Neural cell (in vitro differentiated cells): Measurements from ENCODE around the gene TSPAN9. TPM values are rescaled to one million over a fixed set of nuclear protein-coding genes. Genes with fewer than 3 reads are reported as not detected.

Experiments
- H2AFZ ChIP-seq: fragments of 200-600, 300-800 bp; sonication (generic), shearing (Covaris generic); 2 replicates; pipeline ENCODE4 v1.6.0; 2014; ENCODE audit warnings: low read depth, mild to moderate bottlenecking, antibody characterized with exemption, low read length, moderate library complexity
- H3F3A ChIP-seq: fragments of 200-600 bp; shearing (Covaris generic); 2 replicates; pipeline ENCODE4 v1.6.1; 2016; ENCODE audit warnings: mild to moderate bottlenecking, moderate library complexity, mixed read lengths, antibody characterized with exemption, low read length; ENCODE audit not compliant: insufficient read depth, poor library complexity, severe bottlenecking
- H3K27ac ChIP-seq: fragments of 200-600, 300-800 bp; sonication (generic), shearing (Covaris generic); 2 replicates; pipeline ENCODE4 v1.5.1; 2014; ENCODE audit warnings: mild to moderate bottlenecking, low read length, moderate library complexity
- H3K27me3 ChIP-seq: fragments of 300-800, 200-600 bp; sonication (generic), shearing (Covaris generic); 2 replicates; pipeline ENCODE4 v1.6.0; 2014; ENCODE audit warnings: mild to moderate bottlenecking, low read depth, low read length, moderate library complexity; ENCODE audit not compliant: insufficient read depth
- H3K36me3 ChIP-seq: fragments of 300-800, 200-600 bp; sonication (generic), shearing (Covaris generic); 2 replicates; pipeline ENCODE4 v1.5.1; 2014; ENCODE audit warnings: mild to moderate bottlenecking, antibody characterized with exemption, low read length, moderate library complexity; ENCODE audit not compliant: insufficient read depth
- H3K4me2 ChIP-seq: fragments of 300-800, 200-600 bp; sonication (generic), shearing (Covaris generic); 2 replicates; pipeline ENCODE4 v1.6.0; 2014; ENCODE audit warnings: mild to moderate bottlenecking, low read length
- H3K4me3 ChIP-seq: fragments of 300-800, 200-600 bp; sonication (generic), shearing (Covaris generic); 2 replicates; pipeline ENCODE4 v1.5.1; 2014; ENCODE audit warnings: mild to moderate bottlenecking, low read length, moderate library complexity
- H3K79me2 ChIP-seq: fragments of 200-600 bp; shearing (Covaris generic); replicated peaks from 2 replicates; pipeline ENCODE4 v1.6.0; 2014; ENCODE audit warnings: mild to moderate bottlenecking, low read length, moderate library complexity; ENCODE audit not compliant: insufficient read depth
- H3K9ac ChIP-seq: fragments of 300-800, 200-600 bp; sonication (generic), shearing (Covaris generic); 2 replicates; pipeline ENCODE4 v1.6.1; 2016; ENCODE audit warnings: mild to moderate bottlenecking, low read length, mixed read lengths
- H3K9me2 ChIP-seq: fragments of 200-600 bp; shearing (Covaris generic); 2 replicates; pipeline ENCODE4 v1.6.1; 2016; ENCODE audit warnings: mild to moderate bottlenecking, low read length, mixed read lengths; ENCODE audit not compliant: insufficient read depth
- H3K9me3 ChIP-seq: fragments of 200-600, 300-800 bp; sonication (generic), shearing (Covaris generic); 2 replicates; pipeline ENCODE4 v1.6.1; 2016; ENCODE audit warnings: mild to moderate bottlenecking, mixed run types, low read length, moderate library complexity, mixed read lengths
- H4K20me1 ChIP-seq: fragments of 200-600 bp; shearing (Covaris generic); 2 replicates; pipeline ENCODE4 v1.6.1; 2016; ENCODE audit warnings: mild to moderate bottlenecking, mixed run types; ENCODE audit not compliant: insufficient read depth
- CTCF ChIP-seq: fragments of 450-650 bp; IDR thresholded peaks from 2 replicates; pipeline ENCODE4 v1.5.1; 2014; ENCODE audit warnings: antibody characterized with exemption, mild to moderate bottlenecking, moderate library complexity; ENCODE audit not compliant: poor library complexity, severe bottlenecking
- EP300 ChIP-seq: fragments of 450-650 bp; conservative IDR thresholded peaks from 2 replicates; pipeline ENCODE4 v1.6.1; 2014; ENCODE audit warnings: antibody characterized with exemption, mild to moderate bottlenecking, moderate library complexity; ENCODE audit not compliant: poor library complexity, severe bottlenecking
- EZH2 ChIP-seq: fragments of 200-600, 300-800 bp; shearing (Covaris generic), sonication (generic); IDR thresholded peaks from 2 replicates; pipeline ENCODE4 v1.6.1; 2014; ENCODE audit warnings: antibody characterized with exemption, low read length, borderline replicate concordance, mild to moderate bottlenecking; ENCODE audit not compliant: insufficient read depth, poor library complexity, severe bottlenecking
- MXI1 ChIP-seq: fragments of 450-650 bp; conservative IDR thresholded peaks from 2 replicates; pipeline ENCODE4 v1.6.1; 2014; ENCODE audit warnings: antibody characterized with exemption, mild to moderate bottlenecking; ENCODE audit not compliant: poor library complexity, severe bottlenecking
- POLR2AphosphoS5 ChIP-seq: IDR thresholded peaks from 2 replicates; pipeline ENCODE4 v1.6.1; 2012
- RAD21 ChIP-seq: fragments of 450-650 bp; conservative IDR thresholded peaks from 2 replicates; pipeline ENCODE4 v1.6.1; 2014; ENCODE audit warnings: antibody characterized with exemption, mild to moderate bottlenecking, moderate library complexity
- REST ChIP-seq: IDR thresholded peaks from 2 replicates; pipeline ENCODE4 v1.6.1; 2012; ENCODE audit warnings: borderline replicate concordance
- SMC3 ChIP-seq: fragments of 450-650 bp; conservative IDR thresholded peaks from 2 replicates; pipeline ENCODE4 v1.6.1; 2014; ENCODE audit warnings: antibody characterized with exemption, mild to moderate bottlenecking, moderate library complexity; ENCODE audit not compliant: poor library complexity
- TAF1 ChIP-seq: IDR thresholded peaks from 2 replicates; pipeline ENCODE4 v1.6.1; 2012; ENCODE audit warnings: low read depth
- polyA plus RNA-seq: library from polyadenylated mRNA; depleted of rRNA; stranded (reverse); fragments of >200 nt; gene quantifications from 2 replicates; pipeline ENCODE4 v1.2.3, GENCODE V29; 2014

TSPAN9 gene
- polyA plus RNA-seq, 1 donor from 2014 or later = 11.9 TPM

- H3F3A ChIP-seq = no peaks in the 10 kb centered on the region
- H2AFZ ChIP-seq = no peak overlapping the region
- H3K9me2 ChIP-seq = no peaks in the 10 kb centered on the region
- H4K20me1 ChIP-seq = no peaks in the 10 kb centered on the region
- no peaks in the 10 kb centered on the region for H3K9me3 ChIP-seq
- no peak overlapping the region for H3K4me2 ChIP-seq
- no peak overlapping the region for H3K27ac ChIP-seq
- H3K36me3 ChIP-seq = no peaks in the 10 kb centered on the region
- H3K4me3 ChIP-seq = no peak overlapping the region
- H3K9ac ChIP-seq = no peak overlapping the region
- TF ChIP-seq EZH2 (no peak), RAD21 (no peak), MXI1 (no peak), POLR2AphosphoS5 (no peak), EP300 (no peak), CTCF (no peak), SMC3 (no peak), TAF1 (no peak), REST (no peak)
- H3K79me2 ChIP-seq = no peaks in the 10 kb centered on the region
- no peaks in the 10 kb centered on the region for H3K27me3 ChIP-seq
These were observed 240.8 kb downstream of the TSPAN9 start for GRCh38 chr12:3317841-3318501.

GRCh38 chr12:3319723-3320492 is 242.7 kb downstream of the TSPAN9 start:
- Histone ChIP-seq H3K9me2 (no peaks in the 10 kb centered on the region), H3K9ac (no peak overlapping the region), H3K79me2 (no peaks in the 10 kb centered on the region), H3K4me2 (no peak overlapping the region), H3F3A (no peaks in the 10 kb centered on the region), H3K27me3 (no peaks in the 10 kb centered on the region), H4K20me1 (no peaks in the 10 kb centered on the region), H2AFZ (no peak overlapping the region), H3K27ac (no peak overlapping the region), H3K4me3 (no peak overlapping the region), H3K9me3 (no peaks in the 10 kb centered on the region), H3K36me3 (no peaks in the 10 kb centered on the region)
- no peak for TF ChIP-seq RAD21
- TF ChIP-seq SMC3 = no peak
- no peak for TF ChIP-seq POLR2AphosphoS5
- TF ChIP-seq MXI1 = no peak
